HepG2 (cell line): Measurements from ENCODE around the gene ANKRD40CL. TPM values are rescaled to one million over a fixed set of nuclear protein-coding genes. Genes with fewer than 3 reads are reported as not detected.
A peak's percentile ranks its signal among the peaks of the same experiment; 100 is the strongest.

Experiments used
- AGO2 ChIP-seq: fragments of 200-400 bp; formaldehyde crosslinking; optimal IDR thresholded peaks from 2 replicates; pipeline ENCODE3; 2017; ENCODE audit warnings: mild to moderate bottlenecking, low read depth, low read length, moderate library complexity
- ELF4 ChIP-seq: sonication (generic); formaldehyde crosslinking; IDR thresholded peaks from 2 replicates; pipeline ENCODE4 v1.5.0; 2020; ENCODE audit warnings: missing genetic modification reagents, mild to moderate bottlenecking, moderate library complexity, borderline replicate concordance
- MAZ ChIP-seq, 2 experiments: sonication (generic) in 1 of 2; formaldehyde crosslinking in 1 of 2; IDR thresholded peaks; 2 replicates each; pipeline versions ENCODE4 v1.5.0 to v1.6.1; 2012 to 2020; ENCODE audit warnings: low read depth in 2 of 2, mild to moderate bottlenecking in 2 of 2, borderline replicate concordance in 1 of 2, improper control_type of control experiment in 1 of 2, low read length in 1 of 2, missing genetic modification reagents in 1 of 2, moderate library complexity in 1 of 2
- MED13 ChIP-seq: sonication (generic); formaldehyde crosslinking; IDR thresholded peaks from 2 replicates; pipeline ENCODE4 v1.5.0; 2020; ENCODE audit warnings: missing genetic modification reagents
- NR2C2 ChIP-seq: sonication (generic); formaldehyde crosslinking; IDR thresholded peaks from 2 replicates; pipeline ENCODE4 v1.4.0; 2020; ENCODE audit warnings: missing genetic modification reagents, mild to moderate bottlenecking, moderate library complexity, borderline replicate concordance
- SAP130 ChIP-seq: IDR thresholded peaks from 2 replicates; pipeline ENCODE4 v1.6.1; 2016; ENCODE audit warnings: low read depth
- TCF7L2 ChIP-seq: IDR thresholded peaks from 2 replicates; pipeline ENCODE4 v1.6.1; 2011; ENCODE audit warnings: mild to moderate bottlenecking, low read depth, low read length, moderate library complexity
- ZFAT ChIP-seq: sonication (generic); formaldehyde crosslinking; conservative IDR thresholded peaks from 2 replicates; pipeline ENCODE4 v1.8.1; 2023; ENCODE audit warnings: missing genetic modification reagents, inconsistent platforms
- ZKSCAN5 ChIP-seq: sonication (generic); formaldehyde crosslinking; IDR thresholded peaks from 2 replicates; pipeline ENCODE4 v1.5.1; 2020; ENCODE audit warnings: mild to moderate bottlenecking, missing genetic modification reagents
- ZNF629 ChIP-seq: sonication (generic); formaldehyde crosslinking; conservative IDR thresholded peaks from 2 replicates; pipeline ENCODE4 v1.5.0; 2020; ENCODE audit warnings: missing genetic modification reagents
- ZNF674 ChIP-seq: sonication (generic); formaldehyde crosslinking; IDR thresholded peaks from 2 replicates; pipeline ENCODE4 v1.5.0; 2020; ENCODE audit warnings: low read depth, mild to moderate bottlenecking, missing genetic modification reagents
- ZNF850 ChIP-seq: sonication (generic); formaldehyde crosslinking; conservative IDR thresholded peaks from 2 replicates; pipeline ENCODE4 v1.9.0; 2021; ENCODE audit warnings: mild to moderate bottlenecking, missing genetic modification reagents
- polyA plus RNA-seq, 8 experiments: library from polyadenylated mRNA; depleted of rRNA in 3 of 8; stranded (reverse) in 7 of 8; unstranded in 1 of 8; fragments of >200 nt; fragmentation: Illumina TruSeq in 4 of 8; extraction: Trizol in 4 of 8; gene quantifications; 2 replicates each; pipeline versions ENCODE4 v1.2.1 to v1.2.3, GENCODE V29; 2011 to 2016; ENCODE audit warnings: low read depth in 4 of 8, missing spikeins in 1 of 8, mixed read lengths in 1 of 8; ENCODE audit not compliant: insufficient read depth in 1 of 8
- total RNA-seq, 5 experiments: library from RNA; depleted of rRNA; stranded (reverse); fragments of >200 nt; fragmentation: Illumina TruSeq; extraction: Trizol; gene quantifications; 2 replicates each; pipeline ENCODE4 v1.2.3, GENCODE V29; 2016; ENCODE audit warnings: low read depth in 1 of 5
- TF ChIP-seq, protein P1 (sequence below), 2 experiments: sonication (generic) in 1 of 2; formaldehyde crosslinking in 1 of 2; IDR thresholded peaks; 2 replicates each; pipeline versions ENCODE4 v1.6.1 to v1.9.0; 2014 to 2022; ENCODE audit warnings: antibody characterized with exemption in 1 of 2, borderline replicate concordance in 1 of 2, inconsistent platforms in 1 of 2, low read depth in 1 of 2, missing genetic modification reagents in 1 of 2
- TF ChIP-seq, protein P2 (sequence below): sonication (generic); formaldehyde crosslinking; IDR thresholded peaks from 2 replicates; pipeline ENCODE4 v1.8.0; 2022; ENCODE audit warnings: mild to moderate bottlenecking, missing genetic modification reagents, borderline replicate concordance
- TF ChIP-seq, protein P3 (sequence below): sonication (generic); formaldehyde crosslinking; IDR thresholded peaks from 2 replicates; pipeline ENCODE4 v1.5.0; 2020; ENCODE audit warnings: missing genetic modification reagents
- TF ChIP-seq, protein P4 (sequence below): fragments of 450-650 bp; IDR thresholded peaks from 2 replicates; pipeline ENCODE4 v1.6.1; 2017

ANKRD40CL gene
- total and polyA plus RNA-seq, 2 of the 13 experiments (the other 11 are each of a cell fraction or from before 2014, with no cell fraction given) = 0.03 to 0.11 TPM

DNA sequence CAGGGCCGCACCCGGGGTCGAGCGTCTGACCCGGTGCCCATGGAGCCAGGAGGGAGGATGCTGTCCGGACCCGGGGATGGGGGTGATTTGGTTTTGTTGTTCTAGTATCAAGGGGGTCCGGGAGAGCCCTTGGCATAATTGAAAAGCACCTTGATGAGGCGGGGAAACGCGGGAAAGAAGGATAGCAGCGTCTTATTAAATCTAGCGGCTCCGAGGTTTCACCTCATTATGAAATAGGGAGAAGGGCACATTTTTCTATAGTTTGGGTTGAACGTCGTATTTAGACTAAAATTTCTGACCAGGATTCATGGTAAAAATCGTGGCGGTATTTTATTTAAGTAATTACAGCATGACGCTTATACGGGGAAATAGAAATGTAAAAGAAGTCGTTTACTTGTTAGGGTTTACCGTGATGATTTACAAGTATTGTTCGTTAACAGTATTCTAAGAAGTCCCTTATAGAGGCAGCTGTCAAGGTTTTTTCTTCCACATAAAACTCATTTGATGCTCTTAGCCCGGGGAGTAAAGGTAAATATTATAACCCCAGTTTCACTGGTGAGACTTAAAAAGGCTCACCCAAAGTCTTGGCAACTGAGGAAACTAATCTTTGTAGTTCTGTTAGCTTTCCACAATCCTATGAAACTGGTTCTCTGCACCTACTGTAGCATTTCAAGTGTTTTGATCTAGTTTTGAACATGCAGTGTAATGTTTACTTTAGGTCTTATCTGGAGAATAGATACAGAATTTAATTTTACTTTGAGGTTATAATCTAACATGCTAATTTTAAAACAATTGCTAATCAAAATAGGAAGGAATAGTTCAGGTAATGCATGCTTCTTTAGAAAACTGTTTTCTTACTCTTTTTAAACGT lies 47.2 kb downstream of the ANKRD40CL start (continued):
- TF ChIP-seq MAZ (IDR thresholded peaks at IDR 0.05; ENCODE audit: borderline replicate concordance, low read depth, low read length) (0 out of 2 replicates have a peak, but pooled peaks have one; percentile 13), MAZ (CRISPR knock-in tag; IDR thresholded peaks at IDR 0.05; ENCODE audit: low read depth) (no peak), ZNF850 (CRISPR knock-in tag) (0 out of 2 replicates have a peak, but pooled peaks have one; percentile 32), ZNF674 (CRISPR knock-in tag) (0 out of 2 replicates have a peak, but pooled peaks have one; percentile 0), ZKSCAN5 (0 out of 2 replicates have a peak, but pooled peaks have one; percentile 1), SAP130 (CRISPR knock-in tag) (0 out of 2 replicates have a peak, but pooled peaks have one; percentile 18), MED13 (CRISPR knock-in tag) (peak; percentile 10; the same call in 1 of the 2 replicates), AGO2 (peak; percentile 71), ELF4 (CRISPR knock-in tag) (0 out of 2 replicates have a peak, but pooled peaks have one; percentile 35), ZNF629 (CRISPR knock-in tag) (0 out of 2 replicates have a peak, but pooled peaks have one; percentile 4), TCF7L2 (no peak), NR2C2 (CRISPR knock-in tag) (no peak), ZFAT (CRISPR knock-in tag) (0 out of 2 replicates have a peak, but pooled peaks have one; percentile 9)
- TF ChIP-seq, protein P1, sequence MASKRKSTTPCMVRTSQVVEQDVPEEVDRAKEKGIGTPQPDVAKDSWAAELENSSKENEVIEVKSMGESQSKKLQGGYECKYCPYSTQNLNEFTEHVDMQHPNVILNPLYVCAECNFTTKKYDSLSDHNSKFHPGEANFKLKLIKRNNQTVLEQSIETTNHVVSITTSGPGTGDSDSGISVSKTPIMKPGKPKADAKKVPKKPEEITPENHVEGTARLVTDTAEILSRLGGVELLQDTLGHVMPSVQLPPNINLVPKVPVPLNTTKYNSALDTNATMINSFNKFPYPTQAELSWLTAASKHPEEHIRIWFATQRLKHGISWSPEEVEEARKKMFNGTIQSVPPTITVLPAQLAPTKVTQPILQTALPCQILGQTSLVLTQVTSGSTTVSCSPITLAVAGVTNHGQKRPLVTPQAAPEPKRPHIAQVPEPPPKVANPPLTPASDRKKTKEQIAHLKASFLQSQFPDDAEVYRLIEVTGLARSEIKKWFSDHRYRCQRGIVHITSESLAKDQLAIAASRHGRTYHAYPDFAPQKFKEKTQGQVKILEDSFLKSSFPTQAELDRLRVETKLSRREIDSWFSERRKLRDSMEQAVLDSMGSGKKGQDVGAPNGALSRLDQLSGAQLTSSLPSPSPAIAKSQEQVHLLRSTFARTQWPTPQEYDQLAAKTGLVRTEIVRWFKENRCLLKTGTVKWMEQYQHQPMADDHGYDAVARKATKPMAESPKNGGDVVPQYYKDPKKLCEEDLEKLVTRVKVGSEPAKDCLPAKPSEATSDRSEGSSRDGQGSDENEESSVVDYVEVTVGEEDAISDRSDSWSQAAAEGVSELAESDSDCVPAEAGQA (IDR thresholded peaks at IDR 0.05; ENCODE audit: low read depth) = no peak
- TF ChIP-seq, protein P1 (CRISPR knock-in tag; IDR thresholded peaks at IDR 0.05; ENCODE audit: borderline replicate concordance) = 0 out of 2 replicates have a peak, but pooled peaks have one; percentile 54
- TF ChIP-seq, protein P2, sequence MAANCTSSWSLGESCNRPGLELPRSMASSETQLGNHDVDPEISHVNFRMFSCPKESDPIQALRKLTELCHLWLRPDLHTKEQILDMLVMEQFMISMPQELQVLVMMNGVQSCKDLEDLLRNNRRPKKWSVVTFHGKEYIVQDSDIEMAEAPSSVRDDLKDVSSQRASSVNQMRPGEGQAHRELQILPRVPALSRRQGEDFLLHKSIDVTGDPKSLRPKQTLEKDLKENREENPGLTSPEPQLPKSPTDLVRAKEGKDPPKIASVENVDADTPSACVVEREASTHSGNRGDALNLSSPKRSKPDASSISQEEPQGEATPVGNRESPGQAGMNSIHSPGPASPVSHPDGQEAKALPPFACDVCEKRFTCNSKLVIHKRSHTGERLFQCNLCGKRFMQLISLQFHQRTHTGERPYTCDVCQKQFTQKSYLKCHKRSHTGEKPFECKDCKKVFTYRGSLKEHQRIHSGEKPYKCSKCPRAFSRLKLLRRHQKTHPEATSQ = no peak
- TF ChIP-seq, protein P3, sequence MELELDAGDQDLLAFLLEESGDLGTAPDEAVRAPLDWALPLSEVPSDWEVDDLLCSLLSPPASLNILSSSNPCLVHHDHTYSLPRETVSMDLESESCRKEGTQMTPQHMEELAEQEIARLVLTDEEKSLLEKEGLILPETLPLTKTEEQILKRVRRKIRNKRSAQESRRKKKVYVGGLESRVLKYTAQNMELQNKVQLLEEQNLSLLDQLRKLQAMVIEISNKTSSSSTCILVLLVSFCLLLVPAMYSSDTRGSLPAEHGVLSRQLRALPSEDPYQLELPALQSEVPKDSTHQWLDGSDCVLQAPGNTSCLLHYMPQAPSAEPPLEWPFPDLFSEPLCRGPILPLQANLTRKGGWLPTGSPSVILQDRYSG (CRISPR knock-in tag) = 0 out of 2 replicates have a peak, but pooled peaks have one; percentile 14
- TF ChIP-seq, protein P4, sequence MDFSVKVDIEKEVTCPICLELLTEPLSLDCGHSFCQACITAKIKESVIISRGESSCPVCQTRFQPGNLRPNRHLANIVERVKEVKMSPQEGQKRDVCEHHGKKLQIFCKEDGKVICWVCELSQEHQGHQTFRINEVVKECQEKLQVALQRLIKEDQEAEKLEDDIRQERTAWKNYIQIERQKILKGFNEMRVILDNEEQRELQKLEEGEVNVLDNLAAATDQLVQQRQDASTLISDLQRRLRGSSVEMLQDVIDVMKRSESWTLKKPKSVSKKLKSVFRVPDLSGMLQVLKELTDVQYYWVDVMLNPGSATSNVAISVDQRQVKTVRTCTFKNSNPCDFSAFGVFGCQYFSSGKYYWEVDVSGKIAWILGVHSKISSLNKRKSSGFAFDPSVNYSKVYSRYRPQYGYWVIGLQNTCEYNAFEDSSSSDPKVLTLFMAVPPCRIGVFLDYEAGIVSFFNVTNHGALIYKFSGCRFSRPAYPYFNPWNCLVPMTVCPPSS = no peak
